ENCODE measurements around the gene FAM168B.
"Not testable (repeated sequence)": the region's sequence is repeated elsewhere in the genome, so short reads cannot be mapped to it uniquely, and the experiment has no call there.

FAM168B gene

DNA sequence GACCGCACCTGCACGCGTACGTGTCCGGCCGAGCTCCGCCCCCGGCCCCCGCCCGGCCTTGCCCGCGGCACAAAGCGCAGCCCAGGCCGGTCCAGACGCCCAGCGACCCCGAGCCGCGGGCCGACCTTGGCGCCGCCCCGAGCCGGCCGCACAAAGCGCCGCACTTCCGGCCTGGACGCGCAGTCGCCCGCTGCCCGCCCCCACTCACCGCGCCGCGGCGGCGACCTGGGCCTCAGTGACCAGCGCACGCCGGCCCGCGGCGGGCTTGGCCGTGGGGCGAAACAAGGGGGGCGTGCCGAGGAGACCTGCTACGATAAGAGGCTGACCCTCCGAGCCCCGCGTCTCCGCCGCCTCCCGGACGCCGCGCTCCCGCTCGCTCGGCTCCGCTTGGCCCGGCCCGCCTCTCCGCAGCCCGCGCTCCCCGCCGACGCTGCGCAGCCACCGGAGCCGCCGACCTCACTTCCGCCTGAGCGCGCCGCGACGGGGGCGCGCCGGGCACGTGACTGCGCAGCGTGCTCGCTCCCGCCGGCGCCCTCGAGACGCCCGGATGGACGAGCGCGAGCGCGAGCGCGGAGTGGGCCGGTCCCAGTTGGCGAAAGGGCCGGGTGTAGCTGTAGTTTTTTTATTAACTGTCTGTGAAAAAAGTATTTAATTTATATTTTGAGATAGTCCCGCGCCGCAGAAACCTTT, at the start of gene FAM168B:
Gene FAM168B, minus strand, starts transcription at position 455 of the 690 bp plus-strand sequence. CDS start 10,814 bp downstream, outside the sequence.
- DNase-seq: peak; percentile 82

- DNase-seq: no peak
Observed at GRCh38 chr2:131142849-131143248, 49.6 kb upstream of the FAM168B start.

GRCh38 chr2:131140581-131140980, 47.3 kb upstream of the FAM168B start:
- no peak for DNase-seq

- no peak for DNase-seq
Observed at GRCh38 chr2:131132729-131133128, 39.5 kb upstream of the FAM168B start.

- no peak for DNase-seq
Observed at GRCh38 chr2:131130298-131130596, 37.0 kb upstream of the FAM168B start.

GRCh38 chr2:131127981-131128380, 34.7 kb upstream of the FAM168B start:
- no peak for DNase-seq

DNA sequence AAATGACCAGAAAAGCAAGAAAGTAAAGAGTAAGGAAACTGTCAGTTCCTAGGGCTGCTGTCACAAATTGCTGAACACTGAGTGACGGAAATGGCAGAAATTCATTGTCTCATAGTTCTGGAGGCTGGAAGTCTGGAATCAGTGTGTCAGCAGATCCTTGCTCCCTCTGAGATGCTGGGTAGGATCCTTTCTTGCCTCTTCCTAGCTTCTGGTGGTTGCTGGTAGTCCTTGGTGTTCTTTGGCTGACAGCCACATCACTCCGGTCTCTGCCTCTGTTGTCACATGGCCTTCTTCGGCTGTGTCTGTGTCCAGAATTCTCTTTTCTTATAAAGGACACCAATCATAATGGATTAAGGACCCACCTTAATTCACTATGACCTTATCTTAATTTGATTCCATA, 33.8 kb upstream of the FAM168B start:
- no peak for DNase-seq

GRCh38 chr2:131126436-131126835, 33.2 kb upstream of the FAM168B start:
- no peak for DNase-seq

GRCh38 chr2:131125195-131125757, 32.0 kb upstream of the FAM168B start:
- DNase-seq: no peak

DNA sequence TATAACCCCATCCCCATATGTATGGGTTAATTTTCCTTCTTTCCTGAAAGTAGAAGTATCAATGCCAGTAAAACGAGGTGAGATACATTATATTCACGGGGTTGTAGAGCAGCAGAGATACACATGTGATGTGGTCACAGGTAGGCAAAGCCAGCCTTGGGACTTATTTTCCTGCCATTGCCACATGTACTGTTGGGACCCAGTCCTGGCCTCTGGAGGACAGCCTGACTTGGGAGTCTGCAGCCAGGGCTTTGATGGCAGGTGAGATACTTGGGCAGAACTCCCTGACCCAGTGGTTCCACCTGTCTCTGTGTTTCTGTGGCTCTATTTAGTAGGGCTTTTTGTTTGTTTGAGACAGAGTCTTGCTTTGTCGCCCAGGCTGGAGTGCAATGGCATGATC, 29.9 kb upstream of the FAM168B start:
- DNase-seq: no peak

DNA sequence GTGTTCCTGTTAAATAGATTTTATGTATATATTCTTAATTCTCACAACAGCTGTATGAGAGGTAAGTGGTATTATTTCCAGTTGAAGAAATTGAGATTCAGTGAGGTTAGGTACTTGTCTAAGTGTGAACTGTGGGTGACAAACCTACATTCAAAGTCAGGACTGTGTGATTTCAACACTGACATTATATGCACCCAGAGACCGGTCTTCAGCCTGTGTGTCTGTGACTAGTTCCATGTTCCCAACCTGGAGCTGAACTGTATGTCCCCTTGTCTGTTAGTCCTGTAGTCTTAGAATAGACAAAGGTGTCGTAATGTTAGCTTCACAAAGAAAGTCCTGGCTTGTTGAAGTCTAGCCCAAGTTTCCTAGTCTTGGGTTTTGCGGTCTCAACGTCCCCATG, 29.2 kb upstream of the FAM168B start:
- no peak for DNase-seq

DNA sequence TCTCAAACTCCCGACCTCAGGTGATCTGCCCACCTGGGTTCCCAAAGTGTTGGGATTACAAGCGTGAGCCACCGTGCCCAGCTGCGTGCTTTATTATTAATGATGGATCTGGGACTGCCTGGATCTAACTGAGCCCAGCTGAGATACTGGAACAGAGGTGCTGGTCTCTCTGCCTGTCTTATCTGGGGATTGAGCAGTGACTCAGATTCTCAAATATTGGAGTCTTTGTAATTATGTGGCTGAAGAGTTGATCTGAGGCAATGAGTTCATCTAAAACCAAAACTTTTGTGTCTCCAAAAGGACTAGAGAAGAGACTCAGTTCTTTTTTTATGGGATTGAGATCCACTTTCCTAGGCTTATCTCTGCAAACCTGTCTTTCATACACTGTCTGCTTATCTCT, 28.2 kb upstream of the FAM168B start:
- no peak for DNase-seq

DNA sequence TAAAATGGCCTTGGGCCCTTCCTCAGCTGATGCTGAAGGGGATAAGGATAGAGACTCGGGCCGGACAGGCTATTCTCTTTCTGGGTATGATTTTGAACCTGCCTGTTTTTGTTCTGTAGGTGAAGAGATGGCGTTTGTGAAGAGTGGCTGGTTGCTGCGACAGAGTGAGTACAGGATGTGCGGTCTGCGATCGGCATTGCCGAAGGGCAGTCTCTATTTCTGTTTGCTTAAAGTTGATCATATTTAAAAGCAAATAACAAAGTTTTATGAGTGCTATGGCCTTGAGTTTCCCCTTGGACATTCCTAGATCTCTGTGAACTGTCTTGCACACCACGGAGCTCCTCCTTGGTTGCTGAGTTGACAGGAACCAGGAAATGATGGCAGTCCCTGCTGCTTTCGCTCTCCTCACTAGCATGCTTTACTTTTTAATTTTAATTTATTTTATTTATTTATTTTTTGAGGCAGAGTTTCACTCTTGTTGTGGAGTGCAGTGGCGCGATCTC, 27.6 kb upstream of the FAM168B start:
- DNase-seq: no peak

- no peak for DNase-seq
Observed at GRCh38 chr2:131115752-131116151, 22.5 kb upstream of the FAM168B start.

GRCh38 chr2:131114950-131115349, 21.7 kb upstream of the FAM168B start:
- not testable (repeated sequence) for DNase-seq

GRCh38 chr2:131113566-131114227, 20.4 kb upstream of the FAM168B start:
- DNase-seq: no peak

DNA sequence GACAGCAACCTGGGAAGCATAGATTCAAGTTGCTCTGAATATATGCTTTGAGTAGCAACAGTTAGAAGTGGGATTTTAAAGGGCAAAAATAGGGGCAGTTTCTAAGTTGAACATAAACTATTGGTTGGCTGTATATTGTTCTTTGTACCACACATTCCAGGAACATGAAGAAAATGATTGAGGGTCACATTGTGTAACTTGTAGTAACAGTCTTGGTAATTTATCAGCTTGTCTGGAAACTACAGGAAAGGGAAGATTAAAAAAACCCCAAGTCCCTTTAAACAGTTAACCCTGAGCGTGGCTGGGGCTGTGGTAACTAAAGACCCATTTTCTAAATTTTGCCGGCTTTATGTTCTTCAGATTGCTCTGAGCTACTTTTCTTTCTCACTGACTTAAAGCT, 19.3 kb upstream of the FAM168B start:
- no peak for DNase-seq

DNA sequence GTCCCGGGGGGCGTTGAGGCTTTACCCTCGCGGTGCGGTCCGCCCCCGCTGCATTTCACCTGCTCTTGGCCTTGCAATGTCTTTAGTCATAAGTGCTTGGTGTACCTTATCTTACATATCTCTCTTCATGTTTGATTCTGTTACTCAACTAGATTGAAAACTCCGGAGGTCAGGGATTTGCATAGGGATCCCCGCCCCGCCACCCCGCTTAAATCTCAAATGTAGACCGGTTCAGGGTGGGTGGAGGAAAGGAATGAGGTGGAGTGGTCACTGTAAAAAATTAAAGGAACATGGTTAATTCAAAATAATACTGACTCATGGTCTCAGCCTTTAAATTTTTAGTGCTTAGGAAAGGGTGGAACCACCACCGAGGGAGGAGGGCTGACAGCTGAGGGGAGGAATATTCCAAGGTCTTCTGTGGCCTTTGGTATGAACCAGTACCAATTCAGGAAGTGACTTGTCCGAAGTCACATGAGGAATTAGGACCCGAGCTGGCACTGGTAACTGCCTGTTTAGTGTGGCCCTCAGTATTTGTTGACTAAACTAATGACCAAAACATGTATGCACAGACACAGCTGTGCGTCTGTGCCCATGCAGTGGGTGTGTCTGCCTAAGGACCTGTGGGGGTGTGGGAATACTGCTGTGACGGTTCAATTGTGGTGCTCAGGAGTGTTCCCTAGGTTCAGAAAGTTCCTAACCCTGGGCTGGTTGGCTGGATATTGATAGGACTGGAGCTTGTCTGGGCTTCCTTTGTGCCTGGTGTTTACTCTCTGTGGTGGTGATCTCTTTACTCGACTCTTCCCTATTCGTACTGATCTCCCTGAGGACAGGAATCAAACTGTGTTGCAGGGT, 12.9 kb upstream of the FAM168B start:
- DNase-seq: peak; percentile 16

GRCh38 chr2:131105156-131105949, 12.1 kb upstream of the FAM168B start, which contains the start of gene PLEKHB2:
TSS of gene PLEKHB2 (plus strand) at chr2:131105336. CDS start at chr2:131120942, 15,606 bp downstream.
- peak; percentile 96 for DNase-seq

DNA sequence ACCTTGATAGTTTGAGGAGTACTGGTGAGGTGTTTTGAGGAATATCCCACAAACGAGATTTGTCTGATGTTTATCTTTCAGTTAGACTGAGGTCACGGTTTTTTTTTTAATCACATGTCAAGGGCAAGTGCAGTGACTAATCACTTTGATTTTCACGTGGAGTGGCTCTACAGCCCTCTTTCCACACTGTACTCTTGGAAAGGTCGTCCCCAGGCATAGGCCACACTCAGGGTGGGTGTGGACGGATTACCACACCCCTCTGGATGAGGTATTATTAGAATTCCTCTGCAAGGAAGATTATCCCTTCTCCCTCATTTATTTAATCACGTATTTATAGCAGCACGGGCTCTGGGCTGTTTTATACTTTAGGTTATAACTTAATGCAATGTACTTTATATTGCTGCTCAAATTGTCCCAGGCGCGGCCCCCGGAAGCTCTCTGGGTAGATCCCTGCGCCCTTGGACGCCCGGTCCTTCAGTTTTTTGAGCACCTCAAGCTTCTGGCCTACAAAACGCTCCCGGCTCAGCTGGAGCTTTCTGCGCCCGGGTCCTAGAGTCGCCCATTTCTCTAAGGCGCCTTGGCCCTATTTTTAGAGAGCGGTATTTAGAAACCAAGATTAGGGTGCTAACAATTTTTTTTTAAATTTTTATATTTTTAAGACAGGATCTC, 11.4 kb upstream of the FAM168B start:
- DNase-seq: peak; percentile 96

DNA sequence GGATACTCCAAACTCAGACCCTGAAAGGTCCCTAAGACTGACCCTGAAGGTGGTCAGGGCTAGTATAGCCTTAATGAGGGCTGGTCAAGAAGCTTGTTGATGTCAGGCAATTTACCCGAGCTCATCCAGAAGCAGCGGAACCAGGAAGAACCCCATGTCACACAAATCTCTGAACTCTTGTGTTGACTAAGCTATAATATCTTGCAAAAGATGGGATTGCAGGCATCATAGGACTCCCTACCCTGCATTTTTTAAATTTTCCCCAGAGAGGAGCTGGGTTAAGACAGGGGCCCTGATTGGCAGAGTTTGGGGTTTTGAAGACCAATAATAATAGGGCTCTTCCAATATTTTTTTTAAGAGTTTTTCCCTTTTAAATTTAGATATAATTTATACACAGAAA, 9.9 kb upstream of the FAM168B start:
- DNase-seq: no peak

Data from DMS79 treated with DMSO at 0.1 percent for 48 hours (cell line).